Measurements from ENCODE around the gene ANO1.
"Not testable (repeated sequence)": the region's sequence is repeated elsewhere in the genome, so short reads cannot be mapped to it uniquely, and the experiment has no call there.

Gene ANO1

GRCh38 chr11:70210051-70210501 lies 132.0 kb downstream of the ANO1 start:
- peak; percentile 45 for DNase-seq (ENCODE audit: low spot score)

GRCh38 chr11:70210530-70210929 lies 132.4 kb downstream of the ANO1 start:
- peak; percentile 52 for DNase-seq (ENCODE audit: low spot score)

- peak; percentile 42 for DNase-seq (ENCODE audit: low spot score)
These were observed 134.2 kb downstream of the ANO1 start for GRCh38 chr11:70212227-70212811.

GRCh38 chr11:70217388-70217787 lies 139.3 kb downstream of the ANO1 start:
- not testable (repeated sequence) for DNase-seq (ENCODE audit: low spot score)

GRCh38 chr11:70218076-70218475 lies 140.0 kb downstream of the ANO1 start:
- DNase-seq (ENCODE audit: low spot score) = not testable (repeated sequence)

GRCh38 chr11:70220136-70220535 lies 142.0 kb downstream of the ANO1 start:
- no peak for DNase-seq (ENCODE audit: low spot score)

GRCh38 chr11:70220920-70221319 lies 142.8 kb downstream of the ANO1 start:
- DNase-seq (ENCODE audit: low spot score) = no peak

GRCh38 chr11:70225681-70226177 lies 147.6 kb downstream of the ANO1 start:
- no peak for DNase-seq (ENCODE audit: low spot score)

GRCh38 chr11:70226183-70226582 lies 148.1 kb downstream of the ANO1 start:
- DNase-seq (ENCODE audit: low spot score) = no peak

- no peak for DNase-seq (ENCODE audit: low spot score)
These were observed 148.8 kb downstream of the ANO1 start for GRCh38 chr11:70226967-70227366.

- no peak for DNase-seq (ENCODE audit: low spot score)
These were observed 151.6 kb downstream of the ANO1 start for GRCh38 chr11:70229737-70230136.

GRCh38 chr11:70230151-70230839 lies 152.2 kb downstream of the ANO1 start:
- no peak for DNase-seq (ENCODE audit: low spot score)

GRCh38 chr11:70230840-70231710 lies 153.0 kb downstream of the ANO1 start:
- no peak for DNase-seq (ENCODE audit: low spot score)

- DNase-seq (ENCODE audit: low spot score) = no peak
These were observed 154.9 kb downstream of the ANO1 start for GRCh38 chr11:70233034-70233433.

- peak; percentile 99 for DNase-seq (ENCODE audit: low spot score)
These were observed 155.4 kb downstream of the ANO1 start for GRCh38 chr11:70233511-70233934.

- DNase-seq (ENCODE audit: low spot score) = no peak
These were observed 155.8 kb downstream of the ANO1 start for GRCh38 chr11:70233962-70234361.
